ENCODE measurements around the gene UPK2.
"Not testable (repeated sequence)": the region's sequence is repeated elsewhere in the genome, so short reads cannot be mapped to it uniquely, and the experiment has no call there.

UPK2 gene

GRCh38 chr11:118931571-118931970 lies 24.5 kb upstream of the UPK2 start:
- no peak for DNase-seq
- in situ Hi-C loops (cut with MboI; ENCODE audit: low pct_unique_long_range_greater_than_20kb, low sequenced_read_pairs): no loop called here

GRCh38 chr11:118933486-118933885 lies 22.6 kb upstream of the UPK2 start:
- no peak for DNase-seq
- in situ Hi-C loops (cut with MboI; ENCODE audit: low pct_unique_long_range_greater_than_20kb, low sequenced_read_pairs): no loop called here

GRCh38 chr11:118935376-118935775 lies 20.7 kb upstream of the UPK2 start:
- in situ Hi-C loops (cut with MboI; ENCODE audit: low pct_unique_long_range_greater_than_20kb, low sequenced_read_pairs): no loop called here

GRCh38 chr11:118938491-118939403 lies 17.4 kb upstream of the UPK2 start:
- in situ Hi-C loops (cut with MboI; ENCODE audit: low pct_unique_long_range_greater_than_20kb, low sequenced_read_pairs): no loop called here
- no peak for DNase-seq

More at GRCh38 chr11:118935376-118935775, 20.7 kb upstream of the UPK2 start:
- DNase-seq: no peak

- no peak for DNase-seq
- in situ Hi-C loops (cut with MboI; ENCODE audit: low pct_unique_long_range_greater_than_20kb, low sequenced_read_pairs): no loop called here
Measured at GRCh38 chr11:118939404-118939915, 16.6 kb upstream of the UPK2 start.

GRCh38 chr11:118939953-118940598 lies 16.0 kb upstream of the UPK2 start:
- in situ Hi-C loops (cut with MboI; ENCODE audit: low pct_unique_long_range_greater_than_20kb, low sequenced_read_pairs): no loop called here
- DNase-seq: peak; percentile 91

GRCh38 chr11:118947091-118947490 lies 9.0 kb upstream of the UPK2 start:
- in situ Hi-C loops (cut with MboI; ENCODE audit: low pct_unique_long_range_greater_than_20kb, low sequenced_read_pairs): no loop called here
- DNase-seq: no peak

- no peak for DNase-seq
- in situ Hi-C loops (cut with MboI; ENCODE audit: low pct_unique_long_range_greater_than_20kb, low sequenced_read_pairs): no loop called here
Measured at GRCh38 chr11:118948000-118948399, 8.1 kb upstream of the UPK2 start.

GRCh38 chr11:118953265-118953664 lies 2.8 kb upstream of the UPK2 start:
- DNase-seq: peak; percentile 25
- in situ Hi-C loops (cut with MboI; ENCODE audit: low pct_unique_long_range_greater_than_20kb, low sequenced_read_pairs): no loop called here

GRCh38 chr11:118953976-118954375 lies 2.1 kb upstream of the UPK2 start:
- DNase-seq; in situ Hi-C loops (cut with MboI; ENCODE audit: low pct_unique_long_range_greater_than_20kb, low sequenced_read_pairs): not testable (repeated sequence)

- no peak for DNase-seq
- in situ Hi-C loops (cut with MboI; ENCODE audit: low pct_unique_long_range_greater_than_20kb, low sequenced_read_pairs): no loop called here
Measured at GRCh38 chr11:118956847-118957469, 860 bp downstream of the UPK2 start.

GRCh38 chr11:118957549-118957948 lies 1.5 kb downstream of the UPK2 start:
- in situ Hi-C loops (cut with MboI; ENCODE audit: low pct_unique_long_range_greater_than_20kb, low sequenced_read_pairs): no loop called here
- DNase-seq: no peak

- no peak for DNase-seq
- in situ Hi-C loops (cut with MboI; ENCODE audit: low pct_unique_long_range_greater_than_20kb, low sequenced_read_pairs): no loop called here
Measured at GRCh38 chr11:118957968-118958367, 1.9 kb downstream of the UPK2 start.

- in situ Hi-C loops (cut with MboI; ENCODE audit: low pct_unique_long_range_greater_than_20kb, low sequenced_read_pairs): no loop called here
Measured at GRCh38 chr11:118958577-118958976, 2.5 kb downstream of the UPK2 start.

GRCh38 chr11:118961189-118961588 lies 5.1 kb downstream of the UPK2 start:
- DNase-seq: no peak
- in situ Hi-C loops (cut with MboI; ENCODE audit: low pct_unique_long_range_greater_than_20kb, low sequenced_read_pairs): no loop called here

More at GRCh38 chr11:118958577-118958976, 2.5 kb downstream of the UPK2 start:
- DNase-seq: no peak

GRCh38 chr11:118961591-118961990 lies 5.5 kb downstream of the UPK2 start:
- in situ Hi-C loops (cut with MboI; ENCODE audit: low pct_unique_long_range_greater_than_20kb, low sequenced_read_pairs): no loop called here
- DNase-seq: no peak

- in situ Hi-C loops (cut with MboI; ENCODE audit: low pct_unique_long_range_greater_than_20kb, low sequenced_read_pairs); DNase-seq: not testable (repeated sequence)
Measured at GRCh38 chr11:118969508-118969907, 13.4 kb downstream of the UPK2 start.

GRCh38 chr11:118971646-118972045 lies 15.5 kb downstream of the UPK2 start, which contains the start of gene FOXR1:
Gene FOXR1, plus strand, starts transcription at chr11:118971761. Its CDS starts 171 bp downstream, at chr11:118971932.
- in situ Hi-C loops (cut with MboI; ENCODE audit: low pct_unique_long_range_greater_than_20kb, low sequenced_read_pairs): no loop called here
- no peak for DNase-seq

GRCh38 chr11:118973985-118974384 lies 17.9 kb downstream of the UPK2 start:
- DNase-seq: no peak
- in situ Hi-C loops (cut with MboI; ENCODE audit: low pct_unique_long_range_greater_than_20kb, low sequenced_read_pairs): no loop called here

Measured in KBM-7 (cell line).